ENCODE data around the gene CCDC30.

DNA sequence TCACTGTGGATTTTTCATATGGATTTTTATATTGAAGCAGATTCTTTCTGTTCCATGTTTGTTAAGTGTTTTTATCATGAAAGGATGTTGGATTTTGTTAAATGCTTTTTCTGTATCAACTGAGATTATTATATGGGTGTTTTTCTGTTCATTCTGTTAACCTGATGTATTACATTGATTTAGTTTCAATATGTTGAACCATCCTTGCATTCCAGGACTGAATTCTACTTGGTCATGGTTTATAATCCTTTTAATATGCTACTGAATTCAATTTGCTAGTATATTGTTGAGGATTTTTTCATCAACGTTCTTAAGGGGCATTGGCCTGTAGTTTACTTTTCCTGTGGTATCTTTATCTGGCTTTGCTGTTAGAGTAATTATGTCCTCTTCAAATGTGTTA is 55.8 kb downstream of the CCDC30 start:
- TF ChIP-seq, protein P1, sequence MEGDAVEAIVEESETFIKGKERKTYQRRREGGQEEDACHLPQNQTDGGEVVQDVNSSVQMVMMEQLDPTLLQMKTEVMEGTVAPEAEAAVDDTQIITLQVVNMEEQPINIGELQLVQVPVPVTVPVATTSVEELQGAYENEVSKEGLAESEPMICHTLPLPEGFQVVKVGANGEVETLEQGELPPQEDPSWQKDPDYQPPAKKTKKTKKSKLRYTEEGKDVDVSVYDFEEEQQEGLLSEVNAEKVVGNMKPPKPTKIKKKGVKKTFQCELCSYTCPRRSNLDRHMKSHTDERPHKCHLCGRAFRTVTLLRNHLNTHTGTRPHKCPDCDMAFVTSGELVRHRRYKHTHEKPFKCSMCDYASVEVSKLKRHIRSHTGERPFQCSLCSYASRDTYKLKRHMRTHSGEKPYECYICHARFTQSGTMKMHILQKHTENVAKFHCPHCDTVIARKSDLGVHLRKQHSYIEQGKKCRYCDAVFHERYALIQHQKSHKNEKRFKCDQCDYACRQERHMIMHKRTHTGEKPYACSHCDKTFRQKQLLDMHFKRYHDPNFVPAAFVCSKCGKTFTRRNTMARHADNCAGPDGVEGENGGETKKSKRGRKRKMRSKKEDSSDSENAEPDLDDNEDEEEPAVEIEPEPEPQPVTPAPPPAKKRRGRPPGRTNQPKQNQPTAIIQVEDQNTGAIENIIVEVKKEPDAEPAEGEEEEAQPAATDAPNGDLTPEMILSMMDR (conservative IDR thresholded peaks at IDR 0.05), result no peak
- no peak for TF ChIP-seq ZFX (IDR thresholded peaks at IDR 0.05)
